ENCODE measurements around the gene ZNF816.
A peak's percentile ranks its signal among the peaks of the same experiment; 100 is the strongest.
"Not testable (repeated sequence)": the region's sequence is repeated elsewhere in the genome, so short reads cannot be mapped to it uniquely, and the experiment has no call there.

The ZNF816 gene

DNA sequence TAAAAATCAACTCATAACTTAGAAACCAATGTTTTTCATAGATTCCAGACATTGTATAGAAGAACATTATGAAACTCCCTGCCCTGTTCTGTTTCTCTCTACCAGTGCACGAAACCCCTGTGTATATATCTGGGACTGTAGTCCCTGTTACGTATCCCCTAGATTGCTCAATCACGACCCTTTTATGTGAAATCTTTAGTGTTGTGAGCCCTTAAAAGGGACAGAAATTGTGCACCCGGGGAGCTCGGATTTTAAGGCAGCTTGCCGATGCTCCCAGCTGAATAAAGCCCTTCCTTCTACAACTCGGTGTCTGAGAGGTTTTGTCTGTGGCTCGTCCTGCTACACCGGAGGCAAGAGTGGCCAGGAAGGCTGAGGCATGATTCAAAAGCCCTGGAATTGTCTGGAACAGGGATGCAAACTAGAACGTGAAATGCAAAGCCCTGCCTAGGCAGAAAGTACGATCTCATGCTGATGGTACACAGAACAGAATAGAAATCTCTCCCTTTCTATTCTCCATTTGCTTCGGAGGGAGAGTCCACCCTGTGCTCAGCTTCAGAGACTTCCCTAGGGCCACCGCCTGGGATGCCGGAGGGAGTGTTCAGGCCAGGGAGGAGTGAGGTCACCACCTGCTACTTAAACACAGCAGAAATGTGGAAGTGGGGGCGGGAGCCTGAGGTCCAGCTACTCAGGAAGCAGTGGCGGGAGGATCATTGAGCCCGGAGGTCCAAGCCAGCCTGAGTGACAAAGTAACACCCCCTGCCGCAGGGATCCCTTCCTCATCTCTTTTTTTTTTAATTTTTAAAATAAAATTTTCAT is 38.7 kb downstream of the ZNF816 start:
- no peak for DNase-seq

DNA sequence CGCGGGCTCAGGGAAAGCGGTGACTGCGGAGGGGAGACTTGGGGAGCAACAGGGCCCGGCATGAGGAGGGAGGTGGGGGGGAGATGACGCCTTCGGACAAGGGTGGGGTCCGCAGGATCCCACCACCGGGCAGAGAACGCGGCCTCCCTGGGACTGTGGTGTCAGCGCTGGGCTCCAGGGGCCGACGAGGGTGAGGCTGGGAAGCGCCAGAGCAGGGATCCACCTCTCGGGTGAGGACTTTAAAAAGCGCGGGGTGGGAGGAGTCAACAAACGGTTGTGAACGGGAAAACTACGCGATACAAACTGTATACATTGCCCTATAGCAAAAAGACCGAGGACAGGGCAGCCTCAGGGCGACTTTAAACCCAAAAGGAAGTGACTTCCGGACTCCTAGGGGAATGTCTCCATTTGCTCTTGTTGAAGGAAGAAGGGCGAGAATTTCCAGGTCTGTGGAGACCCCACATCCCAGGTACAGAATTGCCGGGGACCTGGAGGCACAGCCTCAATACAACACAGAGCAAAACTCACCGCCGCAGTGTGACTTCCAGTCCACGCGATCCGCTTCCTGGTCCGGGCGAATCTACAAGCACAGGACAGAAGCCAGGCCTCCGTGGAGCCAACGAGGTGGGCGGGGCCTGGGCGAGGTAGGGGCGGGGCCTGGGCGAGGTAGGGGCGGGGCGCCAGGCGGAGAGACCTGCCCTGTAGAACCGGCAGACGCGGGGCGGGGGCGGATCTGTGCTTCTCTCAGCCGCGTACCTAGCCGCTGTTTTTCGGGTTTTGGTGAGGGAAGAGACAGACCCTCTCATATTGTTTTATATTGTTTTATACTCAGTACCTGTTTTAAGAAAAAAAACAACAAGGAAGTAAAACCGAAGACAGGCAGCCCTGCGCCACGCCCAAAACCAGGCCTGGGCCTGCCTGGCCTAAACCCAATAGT is 39.6 kb downstream of the ZNF816 start, which contains the start of gene ZNF888:
TSS of gene ZNF888 (minus strand) at position 588 of the 937 bp plus-strand sequence. CDS start 5,555 bp downstream, outside the sequence.
- peak; percentile 77 for DNase-seq

DNA sequence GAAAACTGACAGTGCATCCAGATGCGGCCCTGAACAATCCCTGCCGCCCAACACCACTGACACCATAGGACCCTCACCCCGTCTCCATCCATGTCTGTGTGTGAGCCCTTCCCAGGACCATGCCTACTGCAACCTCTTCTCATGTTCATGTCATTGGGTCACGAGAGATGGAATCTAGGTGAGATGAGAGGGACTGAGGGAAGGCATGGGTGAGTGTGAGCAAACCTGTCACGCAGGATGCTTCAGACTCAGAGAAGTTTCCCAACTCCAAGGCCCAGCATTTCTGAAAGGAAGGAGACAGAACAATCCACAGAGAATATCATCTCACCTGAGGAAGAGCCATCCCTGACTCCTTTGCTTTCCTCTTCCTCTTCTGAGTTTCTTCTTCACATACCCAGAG is 45.1 kb downstream of the ZNF816 start:
- no peak for DNase-seq

GRCh38 chr19:52910648-52911047 is 52.0 kb downstream of the ZNF816 start:
- no peak for DNase-seq

DNA sequence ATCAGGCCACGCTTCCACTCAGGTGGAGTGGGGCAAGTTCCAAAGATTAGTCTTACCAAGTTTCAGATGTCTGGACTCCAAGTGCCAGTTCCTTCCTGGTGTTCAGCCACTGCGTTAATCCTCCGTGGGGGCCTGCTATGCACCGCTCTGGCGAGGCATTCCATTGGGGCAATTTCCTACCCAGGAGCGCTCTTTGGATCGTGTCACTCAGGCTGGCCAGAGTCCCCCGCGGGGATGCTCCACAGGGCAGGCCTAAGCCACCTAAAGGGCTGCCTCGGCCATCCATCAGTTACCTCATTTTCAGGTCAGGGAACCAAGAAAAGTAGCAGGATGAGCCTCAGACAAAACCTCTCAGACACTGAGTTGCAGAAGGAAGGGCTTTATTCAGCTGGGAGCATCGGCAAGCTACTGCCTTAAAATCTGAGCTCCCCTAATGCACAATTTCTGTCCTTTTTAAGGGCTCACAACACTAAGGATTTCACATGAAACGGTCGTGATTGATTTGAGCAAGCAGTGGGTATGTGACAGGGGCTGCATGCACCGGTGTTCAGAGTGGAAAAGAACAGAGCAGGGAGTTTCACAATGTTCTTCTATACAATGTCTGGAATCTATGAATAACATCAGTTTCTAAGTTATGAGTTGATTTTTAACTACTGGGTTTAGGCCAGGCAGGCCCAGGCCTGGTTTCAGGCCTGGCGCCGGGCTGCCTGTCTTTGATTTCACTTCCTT is 58.5 kb downstream of the ZNF816 start:
- not testable (repeated sequence) for DNase-seq

- no peak for DNase-seq
Measured at GRCh38 chr19:52901842-52902241, 60.8 kb downstream of the ZNF816 start.

All from NCI-H774 (cell line).